Karpas-422 (cell line): Measurements from ENCODE around the gene MAGED1. TPM values are rescaled to one million over a fixed set of nuclear protein-coding genes. Genes with fewer than 3 reads are reported as not detected.

ENCODE experiments used
- DNase-seq: peaks from one replicate; pipeline ENCODE4 v3.0.0-alpha.2; 2015
- H2AFZ ChIP-seq: fragments of 200-600 bp; sonication (generic); 2 replicates; pipeline ENCODE4 v1.6.1; 2014; ENCODE audit warnings: antibody characterized with exemption, low read length, mixed read lengths
- H3K27ac ChIP-seq: fragments of 200-600 bp; sonication (generic); 2 replicates; pipeline ENCODE4 v1.5.1; 2014; ENCODE audit warnings: mild to moderate bottlenecking, low read length, moderate library complexity
- H3K27me3 ChIP-seq: fragments of 200-600 bp; sonication (generic); 2 replicates; pipeline ENCODE4 v1.6.1; 2014; ENCODE audit warnings: low read length, mixed read lengths
- H3K36me3 ChIP-seq: fragments of 200-600 bp; sonication (generic); 2 replicates; pipeline ENCODE4 v1.6.1; 2014; ENCODE audit warnings: low read length, mixed read lengths; ENCODE audit not compliant: insufficient read depth
- H3K4me1 ChIP-seq: fragments of 200-600 bp; sonication (generic); 2 replicates; pipeline ENCODE4 v1.6.1; 2014; ENCODE audit warnings: mild to moderate bottlenecking, low read length, mixed read lengths
- H3K4me2 ChIP-seq: fragments of 200-600 bp; sonication (generic); 2 replicates; pipeline ENCODE4 v1.6.1; 2014; ENCODE audit warnings: low read length, low read depth, mild to moderate bottlenecking; ENCODE audit not compliant: poor library complexity, severe bottlenecking
- H3K4me3 ChIP-seq: fragments of 200-600 bp; sonication (generic); 2 replicates; pipeline ENCODE4 v1.5.1; 2014; ENCODE audit warnings: mild to moderate bottlenecking, antibody characterized with exemption, low read length, mixed read lengths
- H3K79me2 ChIP-seq: fragments of 200-600 bp; sonication (generic); 2 replicates; pipeline ENCODE4 v1.6.1; 2014; ENCODE audit warnings: mild to moderate bottlenecking, low read length, mixed read lengths
- H3K9ac ChIP-seq: fragments of 200-600 bp; sonication (generic); 2 replicates; pipeline ENCODE4 v1.6.0; 2014; ENCODE audit warnings: low read length
- H3K9me2 ChIP-seq: fragments of 200-600 bp; sonication (generic), shearing (Covaris generic); replicated peaks from 2 replicates; pipeline ENCODE4 v1.6.0; 2014; ENCODE audit warnings: mild to moderate bottlenecking, low read length, moderate library complexity; ENCODE audit not compliant: insufficient read depth
- H3K9me3 ChIP-seq: fragments of 300-700, 200-600 bp; sonication (generic); 2 replicates; pipeline ENCODE4 v1.6.1; 2014; ENCODE audit warnings: low read length, mixed read lengths
- H4K20me1 ChIP-seq: fragments of 200-600 bp; sonication (generic); 2 replicates; pipeline ENCODE4 v1.6.1; 2014; ENCODE audit warnings: mild to moderate bottlenecking, antibody characterized with exemption, low read length, low read depth; ENCODE audit not compliant: insufficient read depth
- total RNA-seq: library from RNA; depleted of rRNA; stranded (reverse); fragments of >200 nt; shearing (Covaris generic); gene quantifications from 2 replicates; pipeline ENCODE4 v1.2.3, GENCODE V29; 2014; ENCODE audit warnings: low replicate concordance

The MAGED1 gene
- total RNA-seq, 1 experiment from 2014 or later, result 93.5 TPM

GRCh38 chrX:51891245-51891644 lies 2.2 kb upstream of the MAGED1 start:
- no peaks in the 10 kb centered on the region for H4K20me1 ChIP-seq
- peak overlapping the region; percentile 71 for H3K9ac ChIP-seq
- H3K36me3 ChIP-seq, result no peaks in the 10 kb centered on the region
- H3K9me2 ChIP-seq, result no peaks in the 10 kb centered on the region
- peak overlapping the region; percentile 90 for H3K27ac ChIP-seq
- H3K4me1 ChIP-seq, result peaks cover 55% of the 10 kb centered on the region
- H3K9me3 ChIP-seq, result no peaks in the 10 kb centered on the region
- H3K27me3 ChIP-seq, result no peaks in the 10 kb centered on the region
- H2AFZ ChIP-seq, result no peak overlapping the region
- DNase-seq, result no peak
- H3K79me2 ChIP-seq, result peaks cover 19% of the 10 kb centered on the region
- peak overlapping the region; percentile 73 for H3K4me3 ChIP-seq
- H3K4me2 ChIP-seq, result peak overlapping the region; percentile 76

- H3K4me2 ChIP-seq, result peak overlapping the region; percentile 76
- H3K4me3 ChIP-seq, result peak overlapping the region; percentile 73
- peak overlapping the region; percentile 90 for H3K27ac ChIP-seq
Observed at GRCh38 chrX:51891821-51892551, 1.4 kb upstream of the MAGED1 start.

GRCh38 chrX:51893931-51894696 lies 691 bp downstream of the MAGED1 start:
- Histone ChIP-seq H3K9me3 (no peaks in the 10 kb centered on the region), H3K79me2 (peaks cover 14% of the 10 kb centered on the region), H3K4me2 (peak overlapping the region; percentile 76), H3K27me3 (no peaks in the 10 kb centered on the region), H3K9me2 (no peaks in the 10 kb centered on the region), H3K4me3 (peak overlapping the region; percentile 73), H3K36me3 (peaks cover 5% of the 10 kb centered on the region; the same call in 1 of the 2 replicates), H3K27ac (peak overlapping the region; percentile 25; the same call in 1 of the 2 replicates), H4K20me1 (no peaks in the 10 kb centered on the region), H3K4me1 (peaks cover 29% of the 10 kb centered on the region), H3K9ac (peak overlapping the region; percentile 78), H2AFZ (no peak overlapping the region)
- peak; percentile 44 for DNase-seq

More at GRCh38 chrX:51891821-51892551, 1.4 kb upstream of the MAGED1 start:
- DNase-seq, result peak; percentile 86
- Histone ChIP-seq H3K9ac (peak overlapping the region; percentile 71), H4K20me1 (no peaks in the 10 kb centered on the region), H3K27me3 (no peaks in the 10 kb centered on the region), H3K9me2 (no peaks in the 10 kb centered on the region), H3K9me3 (no peaks in the 10 kb centered on the region), H2AFZ (no peak overlapping the region), H3K79me2 (peaks cover 19% of the 10 kb centered on the region), H3K36me3 (no peaks in the 10 kb centered on the region), H3K4me1 (peaks cover 49% of the 10 kb centered on the region)

- Histone ChIP-seq H3K79me2 (peaks cover 10% of the 10 kb centered on the region), H2AFZ (no peak overlapping the region), H4K20me1 (no peaks in the 10 kb centered on the region), H3K27me3 (no peaks in the 10 kb centered on the region), H3K4me2 (peak overlapping the region; percentile 76), H3K9ac (peak overlapping the region; percentile 78), H3K4me3 (peak overlapping the region; percentile 73), H3K4me1 (peaks cover 29% of the 10 kb centered on the region), H3K36me3 (peaks cover 5% of the 10 kb centered on the region; the same call in 1 of the 2 replicates), H3K27ac (no peak overlapping the region), H3K9me3 (no peaks in the 10 kb centered on the region), H3K9me2 (no peaks in the 10 kb centered on the region)
- no peak for DNase-seq
Observed at GRCh38 chrX:51894697-51895336, 1.4 kb downstream of the MAGED1 start.

GRCh38 chrX:51896626-51897025 lies 3.2 kb downstream of the MAGED1 start:
- H3K4me2 ChIP-seq, result no peak overlapping the region
- H3K9ac ChIP-seq, result no peak overlapping the region
- no peaks in the 10 kb centered on the region for H4K20me1 ChIP-seq
- H3K9me3 ChIP-seq, result no peaks in the 10 kb centered on the region
- no peak overlapping the region for H3K27ac ChIP-seq
- H2AFZ ChIP-seq, result no peak overlapping the region
- H3K36me3 ChIP-seq, result peaks cover 5% of the 10 kb centered on the region; the same call in 1 of the 2 replicates
- no peaks in the 10 kb centered on the region for H3K27me3 ChIP-seq
- DNase-seq, result peak; percentile 4
- no peaks in the 10 kb centered on the region for H3K9me2 ChIP-seq
- peaks cover 21% of the 10 kb centered on the region for H3K4me1 ChIP-seq
- H3K4me3 ChIP-seq, result no peak overlapping the region
- peaks cover 9% of the 10 kb centered on the region for H3K79me2 ChIP-seq

- H3K4me3 ChIP-seq, result no peak overlapping the region
- H3K9me3 ChIP-seq, result no peaks in the 10 kb centered on the region
- H3K36me3 ChIP-seq, result peaks cover 5% of the 10 kb centered on the region; the same call in 1 of the 2 replicates
- no peaks in the 10 kb centered on the region for H3K9me2 ChIP-seq
- DNase-seq, result no peak
- no peak overlapping the region for H3K9ac ChIP-seq
- no peak overlapping the region for H3K27ac ChIP-seq
- no peaks in the 10 kb centered on the region for H4K20me1 ChIP-seq
- no peaks in the 10 kb centered on the region for H3K79me2 ChIP-seq
- H3K4me2 ChIP-seq, result no peak overlapping the region
- no peak overlapping the region for H2AFZ ChIP-seq
- peaks cover 2% of the 10 kb centered on the region; the same call in 1 of the 2 replicates for H3K4me1 ChIP-seq
- no peaks in the 10 kb centered on the region for H3K27me3 ChIP-seq
Observed at GRCh38 chrX:51899741-51900140, 6.3 kb downstream of the MAGED1 start.

- no peaks in the 10 kb centered on the region for H4K20me1 ChIP-seq
- H3K9me2 ChIP-seq, result no peaks in the 10 kb centered on the region
- no peak overlapping the region for H3K4me3 ChIP-seq
- H3K9me3 ChIP-seq, result no peaks in the 10 kb centered on the region
- DNase-seq, result peak; percentile 35
- H3K9ac ChIP-seq, result no peak overlapping the region
- H3K27me3 ChIP-seq, result no peaks in the 10 kb centered on the region
- H3K36me3 ChIP-seq, result peaks cover 3% of the 10 kb centered on the region; the same call in 1 of the 2 replicates
- H3K4me2 ChIP-seq, result no peak overlapping the region
- no peak overlapping the region for H3K27ac ChIP-seq
- H3K79me2 ChIP-seq, result no peaks in the 10 kb centered on the region
- no peak overlapping the region for H2AFZ ChIP-seq
- H3K4me1 ChIP-seq, result no peaks in the 10 kb centered on the region
Observed at GRCh38 chrX:51902510-51903050, 9.2 kb downstream of the MAGED1 start.
